DND-41 (cell line): ENCODE results near the gene MANBA.

ENCODE experiments used
- CTCF ChIP-seq: IDR thresholded peaks from 2 replicates; pipeline ENCODE4 v1.5.1; 2012; ENCODE audit warnings: borderline replicate concordance, low read length, moderate library complexity, mild to moderate bottlenecking; ENCODE audit not compliant: poor library complexity, severe bottlenecking; ENCODE audit errors: extremely low read depth
- EZH2 ChIP-seq: IDR thresholded peaks from 3 replicates; pipeline ENCODE4 v1.6.1; 2012; ENCODE audit warnings: borderline replicate concordance, low read depth, mild to moderate bottlenecking, moderate library complexity, low read length, inconsistent platforms; ENCODE audit not compliant: severe bottlenecking

GRCh38 chr4:102631616-102632015, 129.2 kb downstream of the MANBA start:
- TF ChIP-seq CTCF (no peak), EZH2 (no peak)
